Adrenal gland (tissue), 12 donors: ENCODE results near the gene CDK6. TPM values are rescaled to one million over a fixed set of nuclear protein-coding genes. Genes with fewer than 3 reads are reported as not detected.

Experiments
- DNase-seq, 7 donors: peaks; one replicate each; pipeline ENCODE4 v3.0.0-alpha.2; 2019 to 2020
- H3K27ac ChIP-seq, 5 donors: fragments of 200-600 bp; sonication (generic) in 4 of 5; 1 replicate in 3 of 5; 2 replicates in 2 of 5; pipeline versions ENCODE4 v1.5.1 to v1.8.0; 2016 to 2020; ENCODE audit warnings: mild to moderate bottlenecking in 1 of 5
- H3K27me3 ChIP-seq: fragments of 200-600 bp; 2 replicates; pipeline ENCODE4 v1.8.0; 2021
- H3K36me3 ChIP-seq, 2 donors: fragments of 200-600 bp; replicated peaks in 1 of 2; 1 replicate in 1 of 2; 2 replicates in 1 of 2; pipeline versions ENCODE4 v1.5.1 to v1.8.0; 2018 to 2022
- H3K4me1 ChIP-seq, 2 donors: fragments of 200-600 bp; replicated peaks in 1 of 2; 1 replicate in 1 of 2; 2 replicates in 1 of 2; pipeline versions ENCODE4 v1.5.1 to v1.8.0; 2018 to 2021
- H3K4me3 ChIP-seq, 4 donors: fragments of 200-600 bp; sonication (generic) in 3 of 4; one replicate each; pipeline ENCODE4 v1.5.1; 2016 to 2018
- H3K9me3 ChIP-seq, 3 donors: fragments of 200-600 bp; sonication (generic) in 1 of 3; replicated peaks in 1 of 3; 1 replicate in 2 of 3; 2 replicates in 1 of 3; pipeline versions ENCODE4 v1.5.1 to v1.8.0; 2016 to 2021
- CTCF ChIP-seq, 6 experiments: fragments of 450-650 bp in 4 of 6; fragments of 200-600 bp in 2 of 6; sonication (generic) in 1 of 6; IDR thresholded peaks; 1 replicate in 5 of 6; 2 replicates in 1 of 6; pipeline versions ENCODE4 v1.5.1 to v1.8.0; 2016 to 2021; ENCODE audit warnings: antibody characterized with exemption in 6 of 6, mild to moderate bottlenecking in 2 of 6, moderate library complexity in 1 of 6
- POLR2A ChIP-seq, 2 donors: fragments of 450-650 bp; IDR thresholded peaks; one replicate each; pipeline ENCODE4 v1.6.1; 2017; ENCODE audit warnings: antibody characterized with exemption in 2 of 2, mild to moderate bottlenecking in 2 of 2, moderate library complexity in 1 of 2
- WGBS, 4 donors: extraction: QIAGEN DNeasy Blood & Tissue Kit in 2 of 4; methylation state at CpG; one replicate each; pipeline versions ENCODE4 v1.1.5 to v1.1.7; 2013 to 2017; 5-methylcytosine and 5-hydroxymethylcytosine counted together
- intact Hi-C, 2 donors: fragments of 100-400 bp; cut with DNase I; formaldehyde crosslinking; loops; one replicate each; pipeline versions ENCODE4 v1.14.1 to v1.15.0; 2022 to 2023
- polyA plus RNA-seq, 3 donors: library from polyadenylated mRNA; stranded (reverse); fragments of 200-250 nt in 2 of 3; fragments of 350-450 nt in 1 of 3; fragmentation: Illumina TruSeq in 1 of 3; extraction: RNeasy Lipid Tissue Mini Kit (QIAGEN cat#74804) in 1 of 3; gene quantifications; one replicate each; pipeline ENCODE4 v1.2.3, GENCODE V29; 2013 to 2014
- total RNA-seq, 9 donors: library from RNA; depleted of rRNA in 4 of 9; stranded (reverse); fragments of >200 nt in 4 of 9; fragments of 120-200 nt in 1 of 9; fragmentation: NEBNext Ultra II Directional in 1 of 9; extraction: Animal tissue kit (Norgen Biotek cat#: 25700) in 1 of 9; gene quantifications; one replicate each; pipeline versions ENCODE4 v1.1.0 to v1.2.4, GENCODE V29; 2013 to 2023
- donor health status: healthy with polysubstance abuse.
- donor health status: Bipolar disorder and iron deficiency.
- donor health status: DM: yes; HTN: yes; CAD: no.
- donor health status: DM: no; HTN: no; CAD: no.
- donor health status: DM: no; HTN: no; CAD: no.
- donor health status: DM: yes; HTN: yes; CAD: no.

Gene CDK6
- total and polyA plus RNA-seq, 12 donors = 2.5 to 151 (median 33.4) TPM

GRCh38 chr7:92615861-92616260 is 220.5 kb downstream of the CDK6 start:
- Histone ChIP-seq H3K27me3 (no peaks in the 10 kb centered on the region), H3K9me3 (no peaks in the 10 kb centered on the region), H3K36me3 (peaks cover 0 to 24% of the 10 kb centered on the region in 2 donors), H3K4me3 (no peak overlapping the region), H3K4me1 (peaks cover 16 to 40% of the 10 kb centered on the region in 2 donors), H3K27ac (peak overlapping the region in 2 of 5 donors; percentile 57 to 64)
- DNase-seq = no peak
- WGBS, 4 donors = 81 to 100% (median 88%) methylated on average over 1 of the region's 1 CpG
- TF ChIP-seq CTCF (IDR thresholded peaks at IDR 0.05) = no peak
- TF ChIP-seq POLR2A (IDR thresholded peaks at IDR 0.05) = no peak
- intact Hi-C loops = loop anchor here (5.0 to 10.0 kb wide), 2 partner anchors 216 to 439 kb away; no protein-coding TSS in a partner anchor

GRCh38 chr7:92614660-92615174 is 221.7 kb downstream of the CDK6 start:
- Histone ChIP-seq H3K36me3 (peaks cover 0 to 24% of the 10 kb centered on the region in 2 donors), H3K4me3 (no peak overlapping the region), H3K9me3 (no peaks in the 10 kb centered on the region), H3K27ac (peak overlapping the region in 4 of 5 donors; percentile 19 to 64 (median 54)), H3K4me1 (peaks cover 16 to 39% of the 10 kb centered on the region in 2 donors), H3K27me3 (no peaks in the 10 kb centered on the region)
- DNase-seq = peak; percentile 72 to 89 (median 80)
- 50 to 59% (median 56%) methylated on average over 5 of the region's 5 CpGs for WGBS, 4 donors
- TF ChIP-seq CTCF (IDR thresholded peaks at IDR 0.05) (no peak), POLR2A (IDR thresholded peaks at IDR 0.05) (no peak)
- intact Hi-C loops = loop anchor here (5.0 to 10.0 kb wide), 2 partner anchors 218 to 440 kb away; no protein-coding TSS in a partner anchor

- H3K27me3 ChIP-seq = no peaks in the 10 kb centered on the region
- H3K36me3 ChIP-seq = peaks cover 0 to 24% of the 10 kb centered on the region in 2 donors
- H3K9me3 ChIP-seq = no peaks in the 10 kb centered on the region
- 63 to 74% (median 71%) methylated on average over 3 of the region's 3 CpGs for WGBS, 4 donors
- no peak overlapping the region for H3K4me3 ChIP-seq
- TF ChIP-seq POLR2A (IDR thresholded peaks at IDR 0.05) = no peak
- TF ChIP-seq CTCF (IDR thresholded peaks at IDR 0.05) = no peak
- H3K4me1 ChIP-seq = peaks cover 16 to 40% of the 10 kb centered on the region in 2 donors
- no peak for DNase-seq
- intact Hi-C loops = loop anchor here (2.0 to 10.0 kb wide), 2 partner anchors 23 to 441 kb away; partner anchors contain the start of gene FAM133B (in 1 of the 2)
- H3K27ac ChIP-seq = peak overlapping the region in 4 of 5 donors; percentile 10 to 78 (median 38)
These were observed 222.7 kb downstream of the CDK6 start for GRCh38 chr7:92613720-92614119.

GRCh38 chr7:92613214-92613613 is 223.2 kb downstream of the CDK6 start:
- intact Hi-C loops = loop anchor here (2.0 to 10.0 kb wide), 2 partner anchors 22 to 442 kb away; partner anchors contain the start of gene FAM133B (in 1 of the 2)
- H3K9me3 ChIP-seq = no peaks in the 10 kb centered on the region

More at GRCh38 chr7:92613214-92613613, 223.2 kb downstream of the CDK6 start:
- TF ChIP-seq CTCF (IDR thresholded peaks at IDR 0.05) = no peak
- H3K27ac ChIP-seq = peak overlapping the region in 3 of 5 donors; percentile 52 to 78 (median 68)
- DNase-seq = no peak
- H3K4me1 ChIP-seq = peaks cover 16 to 44% of the 10 kb centered on the region in 2 donors
- no peaks in the 10 kb centered on the region for H3K27me3 ChIP-seq
- no peak overlapping the region for H3K4me3 ChIP-seq
- H3K36me3 ChIP-seq = peaks cover 0 to 24% of the 10 kb centered on the region in 2 donors
